NT2/D1 (cell line): ENCODE data around the gene WNK2.

Source experiments
- DNase-seq: peaks from one replicate; pipeline ENCODE4 v3.0.0-alpha.2; 2011; ENCODE audit warnings: low read depth, low spot score
- H3K27me3 ChIP-seq: 2 replicates; pipeline ENCODE4 v1.6.0; 2011; ENCODE audit warnings: mild to moderate bottlenecking; ENCODE audit not compliant: insufficient read length, insufficient read depth
- H3K36me3 ChIP-seq: 2 replicates; pipeline ENCODE4 v1.6.1; 2011; ENCODE audit warnings: mild to moderate bottlenecking, low read length, mixed read lengths; ENCODE audit not compliant: insufficient read depth, insufficient read length
- H3K4me1 ChIP-seq: 2 replicates; pipeline ENCODE4 v1.5.1; 2011; ENCODE audit not compliant: insufficient read depth, insufficient read length
- H3K4me3 ChIP-seq: 2 replicates; pipeline ENCODE4 v1.5.1; 2011; ENCODE audit warnings: low read depth; ENCODE audit not compliant: insufficient read length
- H3K9ac ChIP-seq: 2 replicates; pipeline ENCODE4 v1.6.0; 2011; ENCODE audit warnings: low read depth; ENCODE audit not compliant: insufficient read length
- H3K9me3 ChIP-seq: 2 replicates; pipeline ENCODE4 v1.5.1; 2011; ENCODE audit warnings: mild to moderate bottlenecking, low read length; ENCODE audit not compliant: insufficient read depth
- SUZ12 ChIP-seq: IDR thresholded peaks from 2 replicates; pipeline ENCODE4 v1.6.1; 2011; ENCODE audit not compliant: insufficient read length, insufficient read depth; ENCODE audit errors: extremely low read depth
- YY1 ChIP-seq: IDR thresholded peaks from 2 replicates; pipeline ENCODE4 v1.6.1; 2011; ENCODE audit not compliant: insufficient read length, insufficient read depth
- ZNF274 ChIP-seq: IDR thresholded peaks from 2 replicates; pipeline ENCODE4 v1.6.1; 2011; ENCODE audit warnings: mild to moderate bottlenecking, low read depth, low read length

The WNK2 gene

GRCh38 chr9:93237540-93237939, 53.6 kb downstream of the WNK2 start:
- peaks cover under 1% of the 10 kb centered on the region for H3K4me1 ChIP-seq
- DNase-seq: no peak
- no peaks in the 10 kb centered on the region for H3K27me3 ChIP-seq
- no peaks in the 10 kb centered on the region for H3K9me3 ChIP-seq
- TF ChIP-seq SUZ12: no peak
- no peak for TF ChIP-seq YY1
- TF ChIP-seq ZNF274: no peak
- no peak overlapping the region for H3K9ac ChIP-seq
- H3K4me3 ChIP-seq: no peak overlapping the region
- H3K36me3 ChIP-seq: peaks cover 28% of the 10 kb centered on the region

GRCh38 chr9:93238953-93239925, 55.3 kb downstream of the WNK2 start:
- H3K27me3 ChIP-seq: no peaks in the 10 kb centered on the region
- no peak overlapping the region for H3K4me3 ChIP-seq
- no peak overlapping the region for H3K9ac ChIP-seq
- no peaks in the 10 kb centered on the region for H3K9me3 ChIP-seq
- no peak for DNase-seq
- H3K4me1 ChIP-seq: peaks cover 6% of the 10 kb centered on the region
- no peak for TF ChIP-seq SUZ12
- no peak for TF ChIP-seq ZNF274
- no peak for TF ChIP-seq YY1
- H3K36me3 ChIP-seq: peaks cover 28% of the 10 kb centered on the region

- TF ChIP-seq ZNF274 (no peak), SUZ12 (no peak), YY1 (no peak)
- no peaks in the 10 kb centered on the region for H3K9me3 ChIP-seq
- H3K27me3 ChIP-seq: no peaks in the 10 kb centered on the region
- DNase-seq: no peak
- no peak overlapping the region for H3K9ac ChIP-seq
- peaks cover 28% of the 10 kb centered on the region for H3K36me3 ChIP-seq
- H3K4me1 ChIP-seq: peaks cover 10% of the 10 kb centered on the region
- H3K4me3 ChIP-seq: no peak overlapping the region
Observed at GRCh38 chr9:93240891-93241334, 57.0 kb downstream of the WNK2 start.

DNA sequence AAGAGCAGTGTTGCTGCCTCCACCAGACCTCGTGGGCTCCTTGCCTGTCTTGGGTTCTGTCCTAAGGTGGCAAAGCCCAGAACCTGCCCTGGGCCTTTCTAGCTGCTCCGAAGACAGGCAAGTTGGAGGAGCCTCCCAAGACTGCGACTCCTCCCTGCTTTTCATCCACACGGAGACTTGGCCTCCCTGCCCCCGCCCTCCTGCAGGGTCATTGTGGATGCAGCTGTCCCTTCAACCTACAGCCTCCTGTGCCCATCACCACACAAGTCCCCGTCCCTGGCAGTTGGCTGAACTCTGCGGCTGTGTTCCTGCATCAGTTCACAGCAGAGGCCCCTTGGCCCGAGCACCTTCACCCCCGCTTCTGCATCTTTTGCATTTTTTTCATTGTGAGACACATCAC, 59.2 kb downstream of the WNK2 start:
- Histone ChIP-seq H3K9me3 (no peaks in the 10 kb centered on the region), H3K36me3 (peaks cover 23% of the 10 kb centered on the region), H3K9ac (peak overlapping the region; percentile 36), H3K27me3 (no peaks in the 10 kb centered on the region), H3K4me1 (peaks cover 10% of the 10 kb centered on the region), H3K4me3 (no peak overlapping the region)
- DNase-seq: no peak
- no peak for TF ChIP-seq YY1
- no peak for TF ChIP-seq ZNF274
- TF ChIP-seq SUZ12: no peak

GRCh38 chr9:93244101-93244500, 60.2 kb downstream of the WNK2 start:
- Histone ChIP-seq H3K4me3 (no peak overlapping the region), H3K9ac (no peak overlapping the region), H3K27me3 (no peaks in the 10 kb centered on the region), H3K9me3 (no peaks in the 10 kb centered on the region), H3K36me3 (peaks cover 13% of the 10 kb centered on the region), H3K4me1 (peaks cover 10% of the 10 kb centered on the region)
- TF ChIP-seq SUZ12: no peak
- no peak for TF ChIP-seq ZNF274
- no peak for TF ChIP-seq YY1
- no peak for DNase-seq

DNA sequence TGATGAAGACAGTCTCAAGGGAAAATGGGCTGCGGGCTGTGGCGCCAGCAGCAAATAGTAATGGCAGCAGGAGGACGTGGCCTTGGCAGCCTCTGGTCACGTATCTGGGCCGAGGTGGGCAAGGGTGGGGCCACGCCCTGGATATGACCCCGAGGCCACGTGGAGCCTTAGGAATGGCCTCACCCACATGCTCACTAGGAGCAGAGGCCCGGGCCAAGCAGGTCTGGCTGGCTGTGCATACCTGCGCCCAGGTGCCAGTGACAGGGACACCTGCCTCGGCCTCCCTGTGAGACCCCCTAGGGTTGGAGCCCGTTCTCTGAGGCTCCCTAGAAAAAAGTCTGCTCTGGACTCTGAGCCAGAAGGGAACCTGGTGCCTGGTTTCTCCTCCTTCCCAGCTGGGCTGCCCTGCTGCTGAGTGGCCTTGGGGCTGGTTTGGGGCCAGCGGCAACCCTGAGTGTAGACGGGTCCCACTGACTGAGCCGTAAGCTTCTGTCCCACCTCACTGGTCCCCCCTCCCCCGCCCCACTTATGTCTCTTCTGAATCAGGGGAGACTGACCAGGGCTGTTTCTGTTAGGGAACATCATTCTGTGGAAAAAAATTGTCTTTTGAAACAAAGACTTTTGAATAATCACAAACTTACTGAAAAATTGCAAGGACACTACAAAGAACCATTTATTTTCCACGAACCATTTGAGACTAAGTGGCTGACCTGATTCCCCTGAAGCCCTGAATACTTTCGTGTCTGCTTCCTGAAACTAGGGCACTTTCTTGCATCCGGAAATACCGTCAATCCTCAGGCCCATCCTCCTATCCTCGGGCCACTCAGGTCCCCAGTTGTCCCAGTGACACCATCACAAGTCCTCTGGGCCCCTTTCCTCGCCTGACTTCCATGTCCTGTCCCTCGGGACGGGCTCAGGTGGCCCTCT, 60.8 kb downstream of the WNK2 start:
- DNase-seq: no peak
- Histone ChIP-seq H3K36me3 (peaks cover 9% of the 10 kb centered on the region), H3K4me3 (no peak overlapping the region), H3K27me3 (no peaks in the 10 kb centered on the region), H3K4me1 (peaks cover 10% of the 10 kb centered on the region), H3K9ac (peak overlapping the region; percentile 8), H3K9me3 (no peaks in the 10 kb centered on the region)
- no peak for TF ChIP-seq YY1
- no peak for TF ChIP-seq SUZ12
- no peak for TF ChIP-seq ZNF274

DNA sequence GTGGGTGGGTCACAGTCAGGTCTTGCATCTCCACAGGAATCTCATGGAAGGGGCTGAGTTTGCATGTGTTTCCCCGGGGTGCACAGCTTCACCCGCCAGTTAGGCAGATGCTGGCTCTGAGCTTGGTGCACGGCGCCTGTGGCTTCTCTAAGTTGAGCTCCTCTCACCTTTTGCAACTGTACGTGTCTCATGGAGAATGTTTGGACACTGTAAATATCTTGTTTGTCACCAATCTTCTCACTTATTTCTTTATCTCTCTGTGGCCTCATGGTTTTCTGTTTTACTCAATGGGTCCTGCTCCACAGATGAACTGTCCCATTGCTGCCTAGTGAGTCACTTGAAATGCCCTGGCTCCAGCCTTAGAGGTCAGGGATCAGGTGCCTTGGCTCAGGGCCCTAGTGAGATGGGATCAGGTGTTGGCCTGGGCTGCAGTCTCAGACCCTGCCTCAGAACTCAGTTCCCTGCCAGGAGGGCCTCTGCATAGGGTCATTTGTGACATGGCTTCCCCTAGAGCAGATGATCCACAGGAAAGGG, 61.6 kb downstream of the WNK2 start:
- TF ChIP-seq SUZ12 (no peak), ZNF274 (no peak), YY1 (no peak)
- H3K36me3 ChIP-seq: peaks cover 7% of the 10 kb centered on the region
- H3K27me3 ChIP-seq: no peaks in the 10 kb centered on the region
- H3K4me3 ChIP-seq: no peak overlapping the region
- DNase-seq: no peak
- H3K9ac ChIP-seq: no peak overlapping the region
- H3K9me3 ChIP-seq: no peaks in the 10 kb centered on the region
- peaks cover 10% of the 10 kb centered on the region for H3K4me1 ChIP-seq
